Left ventricle myocardium superior (tissue), 1 donor: ENCODE measurements around the gene SEMA6B. TPM values are rescaled to one million over a fixed set of nuclear protein-coding genes. Genes with fewer than 3 reads are reported as not detected.
A peak's percentile ranks its signal among the peaks of the same experiment; 100 is the strongest.
"Not testable (repeated sequence)": the region's sequence is repeated elsewhere in the genome, so short reads cannot be mapped to it uniquely, and the experiment has no call there.

Source experiments
- ATAC-seq: fragments of 200-7000 bp; cut with Tn5 transposase; one replicate; pipeline ENCODE4 v1.9.1; 2020; ENCODE audit warnings: mild to moderate bottlenecking, moderate library complexity
- DNase-seq: peaks from one replicate; pipeline ENCODE4 v3.0.0-alpha.2; 2020
- intact Hi-C: fragments of 100-400 bp; cut with micrococcal nuclease; formaldehyde crosslinking; loops from one replicate; pipeline ENCODE4 v1.11.0; 2022
- total RNA-seq: library from RNA; stranded (reverse); fragmentation: NEBNext Ultra II Directional; extraction: Animal tissue kit (Norgen Biotek cat#: 25700); gene quantifications from one replicate; pipeline ENCODE4 v1.2.1, GENCODE V29; 2021
- donor health status: DM: no; HTN: yes; CAD: no; lungs with severe emphysema.

The SEMA6B gene
- total RNA-seq, 1 donor from 2014 or later: 15.7 TPM

- no peak for DNase-seq
- no peak for ATAC-seq
- intact Hi-C loops: loop anchor here (5.0 kb wide), 1 partner anchor 81 kb away; the partner anchor contains the start of gene TNFAIP8L1
Observed at GRCh38 chr19:4555657-4556561, 3.6 kb downstream of the SEMA6B start.

- intact Hi-C loops: loop anchor here (5.0 kb wide), 1 partner anchor 83 kb away; the partner anchor contains the start of gene TNFAIP8L1
- ATAC-seq (no peak), DNase-seq (no peak)
Observed at GRCh38 chr19:4554717-4555116, 4.8 kb downstream of the SEMA6B start.

GRCh38 chr19:4553775-4554174, 5.7 kb downstream of the SEMA6B start:
- ATAC-seq (no peak), DNase-seq (no peak)
- intact Hi-C loops: no loop called here

DNA sequence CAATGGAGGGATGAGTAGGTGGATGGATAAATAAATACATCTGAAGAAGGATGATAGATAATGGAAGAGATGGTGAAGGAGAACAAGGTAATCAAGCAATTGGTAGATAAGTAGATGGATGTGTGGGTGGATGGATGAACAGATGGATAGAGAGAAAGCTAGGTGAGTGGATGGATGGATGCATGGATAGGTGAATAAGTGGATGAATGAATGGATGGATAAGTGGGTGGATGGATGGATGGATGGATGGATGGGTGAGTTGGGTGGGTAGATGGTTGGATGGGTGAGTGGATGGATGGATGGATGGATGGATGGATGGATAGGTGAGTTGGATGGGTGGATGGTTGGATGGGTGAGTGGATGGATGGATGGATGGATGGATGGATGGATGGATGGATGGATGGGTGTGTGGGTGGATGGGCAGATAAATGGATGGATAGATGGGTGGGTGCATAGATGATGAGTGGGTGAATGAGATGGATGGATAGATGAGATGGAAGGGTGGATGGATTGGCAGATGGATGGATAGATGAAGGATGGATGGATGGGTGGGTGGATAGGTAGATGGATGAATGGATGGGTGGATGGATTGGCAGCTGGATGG, 6.3 kb downstream of the SEMA6B start:
- ATAC-seq: no peak
- intact Hi-C loops: no loop called here
- no peak for DNase-seq

GRCh38 chr19:4552525-4552819, 7.0 kb downstream of the SEMA6B start:
- intact Hi-C loops: no loop called here
- no peak for DNase-seq

DNA sequence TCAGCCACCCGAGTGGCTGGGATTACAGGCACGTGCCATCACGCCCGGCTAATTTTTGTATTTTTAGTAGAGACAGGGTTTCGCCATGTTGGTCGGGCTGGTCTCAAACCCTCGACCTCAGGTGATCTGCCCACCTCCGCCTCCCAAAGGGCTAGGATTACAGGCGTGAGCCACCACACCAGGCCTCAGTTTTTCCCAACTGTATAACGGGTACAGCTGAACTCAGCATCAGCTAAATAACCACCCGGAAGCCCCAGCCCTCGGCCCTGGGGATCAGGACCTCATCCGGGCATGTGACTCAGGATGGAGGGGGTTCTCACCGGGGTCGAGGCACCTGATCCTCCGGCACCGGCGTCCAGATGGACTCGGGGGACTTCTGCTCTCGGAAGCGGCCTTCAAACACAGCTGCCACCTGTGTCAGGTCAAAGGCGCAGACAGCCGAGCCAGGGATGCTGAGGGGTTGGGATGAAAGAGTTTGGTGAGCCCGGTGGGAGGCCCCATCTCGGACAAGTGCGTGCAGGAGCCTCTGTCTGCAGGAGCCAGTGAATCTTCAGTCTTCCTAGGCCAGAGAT, 8.9 kb downstream of the SEMA6B start:
- intact Hi-C loops: no loop called here
- no peak for ATAC-seq
- no peak for DNase-seq

More at GRCh38 chr19:4552525-4552819, 7.0 kb downstream of the SEMA6B start:
- ATAC-seq: no peak

- intact Hi-C loops: no loop called here
- no peak for ATAC-seq
- DNase-seq: no peak
Observed at GRCh38 chr19:4550018-4550417, 9.5 kb downstream of the SEMA6B start.

GRCh38 chr19:4548238-4548584, 11.3 kb downstream of the SEMA6B start:
- DNase-seq (no peak), ATAC-seq (no peak)
- intact Hi-C loops: no loop called here

GRCh38 chr19:4547303-4548237, 11.9 kb downstream of the SEMA6B start:
- intact Hi-C loops: no loop called here
- no peak for DNase-seq
- peak; percentile 42 for ATAC-seq

DNA sequence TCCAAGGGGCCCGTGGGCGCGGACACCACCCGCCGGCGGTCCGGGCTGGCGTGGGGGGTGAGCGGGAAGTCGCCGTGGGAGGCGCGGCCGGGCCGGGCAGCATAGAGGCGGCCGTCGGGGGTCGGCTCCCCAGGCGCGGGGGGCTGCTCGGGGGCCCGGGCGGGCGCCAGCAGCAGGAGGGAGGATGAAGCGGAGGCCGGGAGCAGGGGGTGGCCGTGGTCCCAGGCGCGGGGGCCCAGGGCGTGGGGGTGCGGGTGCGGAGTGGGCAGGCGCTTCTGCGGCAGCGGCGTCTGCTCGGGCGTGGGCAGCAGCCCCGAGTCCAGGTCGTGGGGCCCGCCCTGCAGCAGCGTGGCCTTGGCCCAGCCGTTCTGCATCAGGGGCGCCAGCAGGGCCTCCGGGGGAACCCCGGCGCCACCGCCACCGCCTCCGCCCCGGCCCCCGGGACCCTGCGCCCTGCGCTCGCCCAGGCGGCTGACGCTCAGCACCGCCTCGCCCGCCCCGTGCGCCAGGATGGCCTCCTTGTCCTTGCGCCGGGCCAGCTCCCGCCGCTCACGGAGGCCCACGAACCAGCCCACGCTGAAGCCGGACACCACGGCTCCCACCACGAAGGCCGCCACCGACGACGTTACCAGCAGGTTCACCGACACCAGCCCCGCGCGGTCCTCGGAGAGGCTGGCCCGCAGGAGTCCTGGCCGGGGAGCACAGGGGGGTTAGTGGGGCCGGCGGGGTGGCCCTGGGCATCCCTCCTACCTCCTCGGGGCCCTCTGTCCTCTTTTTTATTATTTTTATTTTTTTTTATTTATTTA, 15.4 kb downstream of the SEMA6B start:
- no peak for ATAC-seq
- intact Hi-C loops: no loop called here
- no peak for DNase-seq

- DNase-seq (no peak), ATAC-seq (no peak)
- intact Hi-C loops: no loop called here
Observed at GRCh38 chr19:4542896-4543841, 16.3 kb downstream of the SEMA6B start.

GRCh38 chr19:4541806-4542145, 17.7 kb downstream of the SEMA6B start:
- intact Hi-C loops, DNase-seq, ATAC-seq: not testable (repeated sequence)

DNA sequence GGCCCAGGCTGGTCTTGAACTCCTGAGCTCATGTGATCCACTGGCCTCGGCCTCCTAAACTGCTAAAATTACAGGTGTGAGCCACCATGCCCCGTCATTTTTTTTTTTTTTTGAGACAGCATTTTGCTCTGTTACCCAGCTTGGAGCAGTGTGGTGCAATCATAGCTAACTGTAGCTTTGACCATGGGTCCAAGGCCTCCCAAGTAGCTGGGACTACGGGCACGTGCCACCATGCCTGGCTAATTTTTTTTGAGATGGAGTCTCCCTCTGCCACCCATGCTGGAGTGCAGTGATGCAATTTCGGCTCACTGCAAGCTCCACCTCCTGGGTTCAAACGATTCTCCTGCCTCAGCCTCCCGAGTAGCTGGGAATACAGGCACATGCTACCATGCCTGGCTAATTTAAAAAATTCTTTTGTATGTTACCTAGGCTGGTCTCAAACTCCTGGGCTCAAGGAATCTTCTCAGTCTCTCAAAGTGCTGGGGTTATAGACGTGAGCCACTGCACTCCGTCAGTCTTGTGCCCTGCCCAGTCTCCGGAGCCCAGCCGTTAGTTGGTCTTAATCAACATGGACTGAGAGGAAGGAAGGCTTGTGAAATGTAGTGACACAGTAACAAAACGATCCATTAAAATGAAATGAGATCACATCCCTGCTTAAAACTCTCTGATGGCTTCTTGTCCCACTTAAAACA, 18.2 kb downstream of the SEMA6B start:
- ATAC-seq (no peak), DNase-seq (no peak)
- intact Hi-C loops: no loop called here

GRCh38 chr19:4539693-4540581, 19.5 kb downstream of the SEMA6B start, which contains the start of gene LRG1:
LRG1 (minus strand) TSS chr19:4540036; CDS start chr19:4540013, 23 bp downstream.
- DNase-seq (no peak), ATAC-seq (peak; percentile 38)
- intact Hi-C loops: no loop called here

DNA sequence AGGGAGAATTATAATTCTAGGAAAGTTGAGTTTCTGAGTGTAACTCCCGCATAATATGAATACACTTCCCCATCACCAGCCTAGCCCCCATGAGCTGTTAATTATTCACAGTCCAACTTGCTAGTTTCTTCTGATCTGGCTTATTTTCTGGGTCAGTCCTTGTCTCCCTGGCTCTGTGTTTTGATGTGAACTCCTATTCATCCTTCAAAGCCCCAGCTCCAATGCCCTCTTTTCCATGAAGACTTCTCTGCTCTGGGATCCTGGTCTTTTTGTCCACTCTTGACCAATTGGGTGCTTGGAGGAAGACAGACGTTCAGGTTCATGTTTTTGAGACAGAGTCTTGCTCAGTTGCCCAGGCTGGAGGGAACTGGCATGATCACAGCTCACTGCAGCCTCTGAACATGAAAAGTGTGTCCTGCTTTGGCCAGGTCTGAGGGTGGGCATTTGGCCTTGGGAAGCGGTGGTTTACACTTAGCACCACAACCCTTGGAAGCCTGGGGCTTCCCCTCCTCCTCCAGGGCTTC, 20.3 kb downstream of the SEMA6B start:
- no peak for ATAC-seq
- intact Hi-C loops: no loop called here
- DNase-seq: no peak

GRCh38 chr19:4538601-4538954, 20.9 kb downstream of the SEMA6B start:
- ATAC-seq (no peak), DNase-seq (no peak)
- intact Hi-C loops: no loop called here
